Retinal pigment epithelial cell (primary cell): ENCODE measurements around the gene ZNF280A.
"Not testable (repeated sequence)": the region's sequence is repeated elsewhere in the genome, so short reads cannot be mapped to it uniquely, and the experiment has no call there.

Source experiments
- DNase-seq: peaks from one replicate; pipeline ENCODE4 v3.0.0-alpha.2; 2010; ENCODE audit warnings: low read depth
- H3K4me3 ChIP-seq: 2 replicates; pipeline ENCODE4 v1.5.1; 2011; ENCODE audit warnings: mild to moderate bottlenecking, low read length, control low read depth, moderate library complexity
- CTCF ChIP-seq: conservative IDR thresholded peaks from 2 replicates; pipeline ENCODE4 v1.5.1; 2011; ENCODE audit warnings: low read depth, low read length, control low read depth, inconsistent platforms

Gene ZNF280A

GRCh38 chr22:22523494-22523893, 3.4 kb upstream of the ZNF280A start:
- TF ChIP-seq CTCF = no peak
- DNase-seq = no peak
- no peak overlapping the region for H3K4me3 ChIP-seq

DNA sequence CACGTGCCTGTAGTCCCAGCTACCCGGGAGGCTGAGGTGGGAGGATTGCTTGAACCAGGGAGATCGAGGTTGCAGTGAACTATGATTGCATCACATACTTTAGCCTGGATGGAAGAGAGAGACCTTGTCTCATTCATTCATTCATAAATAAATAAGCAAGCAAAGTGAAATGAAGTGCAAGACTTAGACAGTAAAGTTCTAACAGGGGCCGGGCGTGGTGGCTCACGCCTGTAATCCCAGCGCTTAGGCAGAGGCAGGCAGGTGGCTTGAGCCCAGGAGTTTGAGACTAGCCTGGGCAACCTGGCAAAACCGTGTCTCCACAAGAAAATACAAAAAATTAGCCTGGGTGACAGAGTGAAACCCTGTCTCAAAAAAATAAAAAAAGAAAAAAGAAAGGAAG, 1.6 kb upstream of the ZNF280A start:
- no peak for DNase-seq
- TF ChIP-seq CTCF = no peak

DNA sequence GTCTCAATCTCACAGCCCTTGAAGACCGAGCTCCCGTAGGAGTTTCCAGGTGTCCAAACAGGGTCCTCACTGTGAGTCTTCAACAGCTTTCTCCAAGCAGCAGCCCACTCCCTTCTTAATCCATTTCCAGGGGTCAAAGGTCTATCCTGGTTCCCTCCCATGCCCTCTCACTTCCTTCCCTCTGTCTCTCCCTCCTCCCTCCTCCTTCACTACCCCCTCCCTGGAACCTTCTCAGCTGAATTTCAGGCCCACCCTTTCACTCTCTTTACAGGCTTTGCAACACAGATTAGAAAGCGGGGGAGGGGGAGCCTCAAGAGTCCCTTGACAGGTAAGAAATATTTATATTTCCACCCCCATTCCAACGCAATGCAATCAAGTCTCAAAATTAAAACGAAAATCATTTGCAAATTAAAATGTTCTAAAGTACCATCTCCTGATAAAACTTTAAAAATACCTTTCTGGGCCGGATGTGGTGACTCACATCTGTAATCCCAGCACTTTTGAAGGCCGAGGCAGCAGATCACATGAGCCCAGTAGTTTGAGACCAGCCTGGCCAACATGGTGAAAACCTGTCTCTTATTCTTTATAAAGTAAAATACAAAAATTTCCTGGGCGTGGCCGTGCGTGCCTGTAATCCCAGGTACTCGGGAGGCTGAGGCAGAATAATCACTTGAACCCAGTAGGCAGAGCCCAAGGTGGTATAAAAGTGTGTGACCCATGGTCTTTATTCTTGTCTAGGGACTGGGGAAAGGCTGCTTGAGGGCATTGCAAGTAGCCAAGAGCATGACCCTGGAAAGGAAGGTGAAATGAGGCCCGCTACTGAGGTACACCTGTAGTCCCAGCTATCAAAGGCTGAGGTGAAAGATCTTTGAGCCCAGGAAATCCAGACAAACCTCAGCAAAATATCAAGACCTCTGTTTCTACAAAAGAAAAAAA, 865 bp upstream of the ZNF280A start:
- TF ChIP-seq CTCF = no peak
- peak; percentile 9 for DNase-seq
- no peak overlapping the region for H3K4me3 ChIP-seq

More for the DNA sequence above, 1.6 kb upstream of the ZNF280A start:
- no peak overlapping the region for H3K4me3 ChIP-seq

GRCh38 chr22:22519591-22519990, 479 bp downstream of the ZNF280A start:
- DNase-seq = no peak
- H3K4me3 ChIP-seq = peak overlapping the region; percentile 34
- no peak for TF ChIP-seq CTCF

- TF ChIP-seq CTCF = no peak
- DNase-seq = no peak
- no peak overlapping the region for H3K4me3 ChIP-seq
Measured at GRCh38 chr22:22516992-22517391, 3.1 kb downstream of the ZNF280A start.

DNA sequence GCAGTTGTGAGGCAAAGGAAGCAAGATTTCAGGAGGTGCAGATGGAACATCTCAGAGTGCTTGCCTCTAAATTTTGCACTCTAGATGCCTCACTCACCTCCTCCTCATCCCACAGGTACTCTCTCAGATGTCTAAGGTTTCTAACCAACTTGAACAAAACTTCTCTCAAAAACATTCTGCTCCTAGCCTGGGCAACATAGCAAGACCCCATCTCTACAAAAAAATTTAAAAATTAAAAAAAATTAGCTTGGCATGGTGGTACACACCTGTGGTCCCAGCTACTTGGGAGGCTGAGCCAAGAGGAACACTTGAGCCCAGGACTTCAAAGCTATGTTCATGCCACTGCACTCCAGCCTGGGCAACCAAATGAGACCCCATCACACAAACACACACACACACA, 4.2 kb downstream of the ZNF280A start:
- H3K4me3 ChIP-seq = no peak overlapping the region
- no peak for DNase-seq
- no peak for TF ChIP-seq CTCF

- not testable (repeated sequence) for DNase-seq, H3K4me3 ChIP-seq
Measured at GRCh38 chr22:22514431-22514830, 5.6 kb downstream of the ZNF280A start.
